GM12891 (cell line): ENCODE results near the gene ARHGAP15.
A peak's percentile ranks its signal among the peaks of the same experiment; 100 is the strongest.

Source experiments
- DNase-seq: peaks from one replicate; pipeline ENCODE4 v3.0.0; 2011; ENCODE audit warnings: low spot score; ENCODE audit not compliant: insufficient read length
- FAIRE-seq: peaks from 2 replicates; lab custom pipeline; 2011; peaks lifted over from hg19 to GRCh38; lab: Jason Lieb, UNC
- PAX5 ChIP-seq: IDR thresholded peaks from 2 replicates; pipeline ENCODE4 v1.6.1; 2011; ENCODE audit warnings: low read length, moderate library complexity, mild to moderate bottlenecking; ENCODE audit not compliant: insufficient read depth, severe bottlenecking
- POLR2A ChIP-seq: IDR thresholded peaks from 2 replicates; pipeline ENCODE4 v1.6.1; 2011; ENCODE audit warnings: low read depth, low read length, control low read depth
- POLR2AphosphoS5 ChIP-seq: IDR thresholded peaks from 2 replicates; pipeline ENCODE4 v1.6.1; 2011; ENCODE audit warnings: low read depth, low read length, control low read depth
- POU2F2 ChIP-seq: IDR thresholded peaks from 2 replicates; pipeline ENCODE4 v1.6.1; 2011; ENCODE audit warnings: low read depth, mild to moderate bottlenecking, control low read depth, low read length, moderate library complexity
- SPI1 ChIP-seq: IDR thresholded peaks from 2 replicates; pipeline ENCODE4 v1.6.1; 2011; ENCODE audit warnings: low read depth, low read length, control low read depth
- TAF1 ChIP-seq: IDR thresholded peaks from 2 replicates; pipeline ENCODE4 v1.6.1; 2011; ENCODE audit warnings: low read depth, low read length, control low read depth

ARHGAP15 gene

DNA sequence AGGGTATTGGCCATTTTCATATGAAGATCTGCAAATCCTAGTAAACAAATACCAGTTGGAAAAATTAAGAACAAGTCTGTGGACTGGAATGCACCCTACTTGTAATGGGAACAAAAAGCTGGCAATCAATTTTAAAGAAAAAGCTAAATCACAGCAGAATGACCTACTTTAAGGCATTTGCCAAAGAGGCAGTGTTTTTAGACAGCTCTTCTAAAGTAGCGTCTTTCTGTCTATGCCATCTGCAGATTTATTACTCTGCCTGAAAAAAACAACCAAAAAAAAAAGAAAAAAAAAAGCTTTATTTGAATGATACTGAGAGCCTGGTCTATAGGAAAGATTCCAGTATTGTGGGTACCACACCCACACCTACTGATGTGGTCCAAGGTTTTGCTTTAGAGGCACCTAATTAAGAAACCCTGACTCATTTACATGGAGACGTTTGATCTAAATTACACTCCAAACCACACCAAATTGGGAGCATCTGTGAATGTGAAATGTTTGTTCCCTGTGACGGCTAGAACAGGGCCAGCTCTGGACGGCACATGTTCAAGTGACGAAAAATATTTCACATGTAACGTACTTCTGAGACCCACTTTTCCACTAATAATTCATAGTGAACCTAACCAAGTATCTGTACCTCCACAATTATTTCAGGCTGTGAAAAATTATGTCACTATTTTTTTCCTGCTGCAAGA, 597.1 kb downstream of the ARHGAP15 start:
- TF ChIP-seq TAF1 (no peak), POLR2A (no peak), SPI1 (no peak), PAX5 (no peak), POU2F2 (no peak), POLR2AphosphoS5 (no peak)
- FAIRE-seq = no peak

DNA sequence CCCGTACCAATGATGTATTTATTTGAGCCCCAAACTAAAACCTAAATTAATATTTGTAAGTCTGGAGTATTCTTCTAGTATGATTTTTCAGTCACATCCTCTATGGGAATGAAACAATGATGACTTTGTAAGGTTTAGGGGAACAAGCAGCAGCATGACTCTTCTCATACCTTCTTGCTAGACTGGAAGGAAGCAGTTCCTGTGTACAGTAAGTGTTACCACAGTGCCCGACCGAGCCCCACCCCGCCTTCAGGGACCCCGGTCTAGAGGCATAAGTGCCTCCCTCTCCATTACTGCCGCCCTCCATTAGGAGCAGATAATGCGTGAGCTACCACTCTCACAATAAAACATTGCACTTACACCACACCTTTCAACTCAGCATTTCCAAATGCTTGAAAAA, 599.3 kb downstream of the ARHGAP15 start:
- TF ChIP-seq POLR2AphosphoS5 (no peak), POLR2A (no peak), PAX5 (no peak), POU2F2 (no peak), SPI1 (no peak), TAF1 (no peak)
- FAIRE-seq (peak; percentile 66), DNase-seq (no peak)

More for the DNA sequence above, 597.1 kb downstream of the ARHGAP15 start:
- no peak for DNase-seq

DNA sequence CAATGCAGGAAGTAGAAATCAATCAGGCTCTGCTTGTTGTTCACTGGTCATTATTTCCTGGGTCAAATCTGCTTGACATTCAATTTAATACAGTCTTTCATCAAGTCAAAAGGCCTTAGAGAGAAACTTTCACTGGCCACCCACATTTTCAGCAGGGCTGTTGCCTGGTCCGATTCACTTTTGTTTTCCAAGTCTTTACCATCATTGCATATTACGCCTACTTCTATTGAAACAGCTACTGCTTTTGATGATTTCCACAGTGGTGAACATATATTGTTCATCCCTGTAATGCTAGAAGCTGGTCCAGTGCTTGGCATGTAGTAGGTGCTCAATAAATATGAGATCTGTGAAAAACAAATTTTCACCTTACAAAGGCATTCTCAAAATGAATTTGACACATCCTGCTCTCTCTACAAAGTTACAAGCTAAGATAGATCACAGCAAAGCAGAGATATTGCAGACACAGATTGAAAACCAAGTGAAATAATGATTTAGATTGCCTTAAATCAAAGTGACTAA, 600.1 kb downstream of the ARHGAP15 start:
- DNase-seq (no peak), FAIRE-seq (peak; percentile 64)
- TF ChIP-seq SPI1 (no peak), TAF1 (no peak), POU2F2 (no peak), POLR2A (no peak)

DNA sequence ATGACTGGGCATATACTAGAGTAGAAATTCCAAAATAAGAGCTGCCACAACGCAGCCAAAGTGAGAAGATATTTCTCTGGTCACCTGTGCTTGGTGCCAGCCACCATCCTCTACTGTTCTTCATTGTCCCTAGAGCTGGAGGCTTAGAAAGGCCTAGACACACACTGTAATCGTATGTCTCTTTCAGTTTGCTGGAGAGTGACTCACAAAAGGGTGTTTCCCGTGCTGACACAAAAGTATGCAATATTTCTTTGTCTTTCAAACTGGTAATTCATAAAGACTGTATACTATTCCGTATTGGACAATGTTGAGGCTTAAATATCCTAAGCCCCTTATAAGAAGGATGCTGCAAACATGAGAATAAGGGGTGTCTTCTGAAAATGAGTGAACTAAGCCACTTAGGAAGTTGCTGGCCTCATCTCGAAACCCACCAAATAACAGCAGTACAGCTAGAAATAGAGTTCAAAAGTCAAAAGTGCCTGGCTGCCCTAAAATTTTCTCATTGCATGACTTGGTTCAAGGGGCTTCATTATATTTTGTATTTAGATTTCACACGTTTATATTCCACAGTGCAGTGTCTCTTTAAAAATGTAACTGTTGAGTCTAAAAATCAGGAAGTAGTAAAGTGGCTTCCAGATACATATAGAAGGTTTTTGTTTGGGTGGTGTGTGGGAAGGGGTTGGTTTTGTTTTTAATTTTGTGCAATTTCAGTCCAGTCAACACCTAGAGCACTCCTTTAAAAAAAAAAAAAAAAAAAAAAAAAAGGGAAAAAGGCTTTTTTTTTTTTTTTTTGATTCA, 601.1 kb downstream of the ARHGAP15 start:
- FAIRE-seq (peak; percentile 84), DNase-seq (peak; percentile 8)
- TF ChIP-seq TAF1 = no peak
- no peak for TF ChIP-seq POLR2AphosphoS5
- TF ChIP-seq PAX5 = no peak
- no peak for TF ChIP-seq POLR2A

DNA sequence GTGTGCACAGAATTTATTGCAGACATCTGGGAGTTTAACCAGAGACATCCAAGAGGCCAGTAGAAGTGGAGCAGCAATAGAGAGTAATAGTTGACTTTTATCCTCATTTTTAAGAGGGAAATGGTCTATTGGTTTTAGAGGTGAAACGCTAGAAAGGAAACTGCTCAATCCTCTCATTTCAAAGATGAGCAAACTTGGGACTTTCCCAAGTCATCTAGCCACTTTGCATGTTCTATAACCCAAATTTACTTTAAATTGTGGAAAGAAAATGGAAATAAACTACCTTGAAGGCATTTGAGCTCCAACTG, 601.7 kb downstream of the ARHGAP15 start:
- TF ChIP-seq POLR2AphosphoS5 = no peak
- TF ChIP-seq SPI1 = 0 out of 2 replicates have a peak, but pooled peaks have one; percentile 17
- TF ChIP-seq PAX5 = no peak
- no peak for TF ChIP-seq POLR2A
- peak; percentile 72 for FAIRE-seq
- no peak for DNase-seq

DNA sequence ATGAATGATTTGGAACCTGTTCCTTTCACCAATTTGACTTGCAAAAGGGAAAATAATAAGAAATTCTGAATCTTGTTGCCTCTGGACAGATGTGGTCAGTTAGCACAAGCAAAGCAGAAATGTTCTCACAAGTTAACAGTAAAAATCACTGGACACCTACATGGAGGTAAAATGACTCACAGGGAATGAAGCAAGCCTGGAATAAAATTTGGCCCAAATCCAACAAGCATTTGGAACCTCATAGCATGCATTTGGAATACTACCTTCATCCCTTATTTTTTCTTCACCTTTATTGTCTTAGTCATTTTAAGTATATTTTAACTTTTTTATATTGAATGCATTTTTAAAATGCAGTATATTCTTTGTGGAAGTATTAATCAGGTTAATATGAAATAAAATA, 602.9 kb downstream of the ARHGAP15 start:
- TF ChIP-seq POLR2A (no peak), POU2F2 (no peak), TAF1 (no peak), POLR2AphosphoS5 (no peak), PAX5 (no peak), SPI1 (no peak)
- FAIRE-seq = no peak
- no peak for DNase-seq

DNA sequence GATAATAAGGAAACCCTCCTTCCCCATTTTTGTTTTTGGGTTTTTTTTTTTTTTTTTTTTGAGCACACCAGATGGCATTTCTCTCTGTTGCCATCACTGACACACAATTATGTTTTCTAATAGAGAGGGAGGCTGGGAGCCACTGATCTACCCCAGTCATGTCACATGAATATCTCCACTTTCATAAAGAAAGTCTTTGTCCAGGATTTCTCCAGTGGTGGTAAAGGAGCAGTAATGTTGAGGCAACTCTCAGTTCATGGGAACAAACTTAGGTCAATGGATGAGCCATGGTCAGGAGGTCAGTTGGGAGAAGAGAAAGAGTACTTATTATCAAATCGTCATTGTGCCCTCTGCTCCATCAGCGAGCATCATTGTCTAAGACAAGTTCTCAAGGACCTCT, 603.7 kb downstream of the ARHGAP15 start:
- TF ChIP-seq POLR2AphosphoS5 (no peak), TAF1 (no peak), PAX5 (no peak), POLR2A (no peak), SPI1 (no peak), POU2F2 (no peak)
- DNase-seq = no peak
- FAIRE-seq = no peak

DNA sequence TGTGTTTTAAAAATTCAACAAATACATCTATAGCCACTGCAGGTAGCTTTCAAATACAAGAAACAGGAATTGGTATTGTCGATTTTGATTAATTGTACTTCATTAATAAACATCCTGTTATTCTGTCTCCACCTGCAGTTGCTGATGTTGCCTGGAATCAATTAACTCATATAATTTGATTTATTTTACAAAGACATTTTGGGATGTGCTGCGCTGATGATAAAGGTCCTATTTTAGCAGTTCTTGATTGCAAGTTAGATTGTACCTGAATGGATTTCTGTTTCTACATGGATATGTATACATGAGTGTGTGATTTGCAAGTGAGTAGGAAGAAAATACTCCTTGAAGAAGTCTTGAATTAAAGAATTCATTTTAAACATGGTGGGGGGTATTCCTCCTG, 605.3 kb downstream of the ARHGAP15 start:
- DNase-seq = no peak
- no peak for FAIRE-seq
- TF ChIP-seq POLR2A (no peak), SPI1 (no peak), PAX5 (no peak), POLR2AphosphoS5 (no peak), POU2F2 (no peak), TAF1 (no peak)

DNA sequence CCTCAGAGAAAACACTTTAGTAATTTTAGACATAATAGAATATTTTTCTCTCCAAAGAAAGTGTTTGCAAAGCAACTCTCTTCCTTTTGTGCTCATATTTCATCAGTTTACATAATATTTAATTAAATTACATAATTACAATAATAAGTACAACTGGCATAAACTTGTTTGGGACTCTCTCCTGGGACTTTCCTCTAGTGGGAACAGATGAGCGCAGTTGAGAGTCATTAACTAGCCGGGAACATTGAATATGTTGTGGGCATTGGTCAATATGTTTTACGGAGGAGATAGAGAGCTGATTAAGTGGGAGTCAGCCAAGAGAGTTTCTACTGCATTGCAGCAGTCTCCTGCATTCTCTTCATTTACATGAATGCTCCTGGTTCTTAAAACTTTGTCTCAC, 607.7 kb downstream of the ARHGAP15 start:
- no peak for FAIRE-seq

DNA sequence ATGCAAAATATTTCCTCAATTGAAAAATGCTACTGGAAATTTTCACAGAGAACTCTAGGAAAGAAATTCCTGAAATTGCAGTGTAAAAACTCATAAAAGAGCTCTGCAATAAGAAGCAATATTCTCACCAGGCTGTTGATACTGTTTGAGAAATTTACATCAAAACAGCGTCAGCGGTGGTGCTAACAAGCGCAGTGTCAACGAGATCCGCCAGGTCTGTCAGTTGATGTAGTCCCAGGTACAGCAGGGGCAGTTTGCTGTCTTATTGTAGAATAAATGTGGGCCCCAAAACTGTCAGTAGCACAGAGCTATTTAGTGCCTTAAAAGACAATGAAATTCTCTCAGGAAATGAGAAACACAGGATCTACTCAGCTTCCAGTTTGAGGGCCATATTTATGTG, 611.2 kb downstream of the ARHGAP15 start:
- FAIRE-seq = no peak
- no peak for DNase-seq
- TF ChIP-seq SPI1 = no peak

More for the DNA sequence above, 607.7 kb downstream of the ARHGAP15 start:
- DNase-seq = no peak
- TF ChIP-seq TAF1 (no peak), SPI1 (no peak), POLR2AphosphoS5 (no peak)
